NCI-H1048 (cell line): Measurements from ENCODE around the gene FOXK2.

Experiments used
- DNase-seq: peaks from one replicate; lab custom pipeline; 2025; lab: John Stamatoyannopoulos, UW

FOXK2 gene

GRCh38 chr17:82590881-82591539 lies 71.5 kb downstream of the FOXK2 start:
- no peak for DNase-seq

GRCh38 chr17:82592289-82592766 lies 72.8 kb downstream of the FOXK2 start:
- no peak for DNase-seq

- no peak for DNase-seq
Observed at GRCh38 chr17:82592767-82593589, 73.4 kb downstream of the FOXK2 start.

GRCh38 chr17:82593590-82594087 lies 74.1 kb downstream of the FOXK2 start:
- DNase-seq: no peak

- no peak for DNase-seq
Observed at GRCh38 chr17:82594571-82594970, 75.0 kb downstream of the FOXK2 start.

- DNase-seq: no peak
Observed at GRCh38 chr17:82595893-82596292, 76.4 kb downstream of the FOXK2 start.

GRCh38 chr17:82596296-82596695 lies 76.8 kb downstream of the FOXK2 start:
- DNase-seq: no peak

GRCh38 chr17:82596837-82597672 lies 77.5 kb downstream of the FOXK2 start:
- DNase-seq: no peak

GRCh38 chr17:82598256-82599119 lies 79.0 kb downstream of the FOXK2 start:
- no peak for DNase-seq

GRCh38 chr17:82599674-82600661 lies 80.4 kb downstream of the FOXK2 start:
- no peak for DNase-seq

GRCh38 chr17:82600731-82601446 lies 81.4 kb downstream of the FOXK2 start:
- DNase-seq: no peak

- DNase-seq: no peak
Observed at GRCh38 chr17:82601447-82602000, 82.0 kb downstream of the FOXK2 start.

GRCh38 chr17:82602487-82602886 lies 83.0 kb downstream of the FOXK2 start:
- DNase-seq: no peak

- no peak for DNase-seq
Observed at GRCh38 chr17:82602986-82603710, 83.6 kb downstream of the FOXK2 start.

- DNase-seq: no peak
Observed at GRCh38 chr17:82603981-82604448, 84.5 kb downstream of the FOXK2 start.

- no peak for DNase-seq
Observed at GRCh38 chr17:82604532-82604931, 85.0 kb downstream of the FOXK2 start.

GRCh38 chr17:82605939-82606600 lies 86.5 kb downstream of the FOXK2 start:
- DNase-seq: no peak

GRCh38 chr17:82608816-82609215 lies 89.3 kb downstream of the FOXK2 start:
- no peak for DNase-seq
